ENCODE data around the gene PSMC3.

Gene PSMC3

GRCh38 chr11:47394050-47394321 lies 32.3 kb downstream of the PSMC3 start:
- DNase-seq (ENCODE audit: low read depth), result no peak

DNA sequence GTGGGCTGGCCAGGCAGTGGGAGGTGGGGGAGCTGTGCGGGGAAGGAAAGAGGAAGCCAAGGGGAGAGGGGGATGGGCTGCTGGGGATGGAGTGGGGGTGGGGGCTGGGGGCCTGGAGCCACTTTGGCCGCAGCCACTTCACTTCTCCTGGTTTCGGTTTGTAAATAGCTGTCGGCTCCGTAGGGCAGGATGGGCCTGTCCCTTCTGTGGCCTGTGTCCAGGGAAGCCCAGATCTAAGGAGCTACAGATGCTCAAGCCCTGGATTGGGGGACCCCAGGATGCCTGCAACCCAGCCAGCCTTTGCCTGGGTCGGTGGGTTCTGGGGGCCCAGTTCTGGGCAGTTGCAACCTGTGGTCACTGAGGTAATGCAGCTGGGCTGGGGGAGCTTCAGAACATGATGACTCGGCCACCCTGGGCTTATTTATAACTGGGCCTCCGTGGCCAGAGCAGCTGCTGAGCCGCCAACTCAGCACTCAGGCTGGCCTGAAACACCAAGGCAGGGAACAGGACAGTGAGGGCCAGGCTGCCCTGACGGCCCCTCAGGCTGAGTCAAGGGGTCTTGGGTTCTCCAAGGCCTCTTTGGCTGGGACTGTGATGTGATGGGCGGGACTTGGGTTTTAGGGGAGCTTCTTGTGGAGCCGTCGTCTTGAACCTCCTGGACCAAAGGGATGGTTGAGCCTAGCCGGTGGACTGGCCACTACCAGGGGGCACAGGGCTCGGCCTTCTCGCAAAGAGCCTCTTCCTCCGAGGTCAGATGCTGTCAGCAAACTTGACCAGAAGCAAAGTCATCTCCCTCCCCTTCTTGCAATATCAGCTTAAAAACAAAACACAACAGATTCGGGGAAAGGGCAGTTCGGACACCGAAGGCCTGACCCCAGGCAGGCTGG lies 32.8 kb downstream of the PSMC3 start:
- DNase-seq (ENCODE audit: low read depth), result no peak

DNA sequence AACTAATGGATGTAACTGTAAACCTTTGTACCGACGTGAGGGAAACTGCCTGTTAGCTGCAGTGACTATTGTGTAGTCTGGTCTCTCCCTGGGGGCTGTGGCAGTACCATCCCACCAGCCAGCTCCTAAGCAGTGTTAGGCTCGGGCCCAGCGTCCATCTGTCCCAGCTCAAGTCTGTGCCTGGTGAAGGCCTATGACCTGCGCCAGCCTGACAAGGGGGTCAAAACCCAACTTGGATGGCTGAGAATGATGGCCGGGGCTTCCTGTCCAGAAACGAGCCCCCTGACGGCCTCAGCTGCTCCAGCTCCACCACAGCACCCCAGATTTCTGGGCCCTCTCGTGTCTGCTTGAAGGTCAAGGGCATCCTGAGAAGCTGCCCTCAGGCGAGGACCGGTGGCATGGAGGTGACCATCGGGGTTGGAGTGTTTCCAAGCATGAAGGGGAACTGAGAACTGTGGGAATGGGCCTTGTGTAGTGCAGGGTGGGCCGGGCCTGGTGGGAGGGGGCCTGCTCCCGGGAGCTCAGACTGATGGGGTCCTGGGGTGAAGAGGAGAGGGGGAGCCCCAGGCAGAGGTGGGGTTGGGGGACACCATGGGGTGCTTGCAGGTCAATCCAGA lies 33.6 kb downstream of the PSMC3 start:
- DNase-seq (ENCODE audit: low read depth), result no peak

GRCh38 chr11:47391711-47392432 lies 34.4 kb downstream of the PSMC3 start:
- no peak for DNase-seq (ENCODE audit: low read depth)

GRCh38 chr11:47391077-47391583 lies 35.1 kb downstream of the PSMC3 start:
- DNase-seq (ENCODE audit: low read depth), result no peak

DNA sequence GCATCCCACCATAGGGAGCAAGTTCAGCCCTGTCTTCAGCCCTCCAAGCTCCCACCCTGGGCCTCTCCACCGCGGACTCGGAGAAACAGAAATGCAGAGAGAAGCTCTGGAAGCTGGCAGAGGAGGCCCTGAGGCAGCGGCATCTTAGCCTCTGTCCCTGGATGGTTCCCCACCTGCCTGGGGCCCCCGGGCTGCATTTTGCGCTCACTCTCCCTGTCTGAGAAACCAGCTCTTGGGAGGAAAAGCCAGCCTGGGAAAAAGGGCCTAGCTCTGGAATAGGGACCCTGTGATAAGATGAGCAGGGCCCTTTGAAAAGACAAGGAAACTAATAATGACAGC lies 35.8 kb downstream of the PSMC3 start:
- no peak for DNase-seq (ENCODE audit: low read depth)

- DNase-seq (ENCODE audit: low read depth), result no peak
Measured at GRCh38 chr11:47389577-47390421, 36.4 kb downstream of the PSMC3 start.

- DNase-seq (ENCODE audit: low read depth), result no peak
Measured at GRCh38 chr11:47388697-47389576, 37.3 kb downstream of the PSMC3 start.

- no peak for DNase-seq (ENCODE audit: low read depth)
Measured at GRCh38 chr11:47387944-47388696, 38.1 kb downstream of the PSMC3 start.

DNA sequence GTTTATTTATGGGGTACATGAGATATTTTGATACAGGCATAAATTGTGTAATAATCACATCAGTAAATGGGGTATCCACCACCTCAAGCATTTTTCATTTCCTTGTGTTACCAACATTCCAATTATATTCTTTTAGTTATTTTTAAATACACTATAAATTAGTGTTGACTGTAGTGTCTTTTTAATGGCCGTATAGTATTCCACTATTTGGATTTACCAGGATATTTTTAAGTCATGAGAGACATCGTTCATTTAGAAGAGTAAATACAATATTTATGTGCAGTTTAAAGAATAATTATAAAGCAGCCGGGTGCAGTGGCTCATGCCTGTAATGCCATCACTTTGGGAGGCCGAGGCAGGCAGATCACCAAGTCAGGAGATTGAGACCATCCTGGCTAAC lies 41.7 kb downstream of the PSMC3 start:
- DNase-seq (ENCODE audit: low read depth), result no peak

DNA sequence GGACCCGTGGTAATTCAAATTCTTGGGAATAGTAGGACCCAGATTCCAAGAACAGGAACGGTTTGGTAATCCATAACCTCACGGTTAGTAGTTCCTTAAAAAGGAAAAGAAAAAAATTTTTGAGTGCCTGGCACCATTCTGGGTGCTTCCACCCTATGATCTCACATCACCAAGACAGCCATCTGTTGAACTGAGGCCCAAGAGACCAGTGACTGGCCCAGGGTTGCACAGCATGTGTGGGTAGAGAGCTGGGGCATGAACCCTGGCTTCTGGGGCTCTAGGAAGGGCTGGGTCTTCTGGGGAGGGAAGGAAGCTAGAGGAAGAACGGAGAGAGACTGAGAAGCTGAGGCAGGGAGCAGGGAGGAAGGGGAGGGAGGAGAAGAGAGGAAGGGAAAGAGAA lies 43.2 kb downstream of the PSMC3 start:
- no peak for DNase-seq (ENCODE audit: low read depth)

GRCh38 chr11:47380078-47380477 lies 46.2 kb downstream of the PSMC3 start:
- no peak for DNase-seq (ENCODE audit: low read depth)

DNA sequence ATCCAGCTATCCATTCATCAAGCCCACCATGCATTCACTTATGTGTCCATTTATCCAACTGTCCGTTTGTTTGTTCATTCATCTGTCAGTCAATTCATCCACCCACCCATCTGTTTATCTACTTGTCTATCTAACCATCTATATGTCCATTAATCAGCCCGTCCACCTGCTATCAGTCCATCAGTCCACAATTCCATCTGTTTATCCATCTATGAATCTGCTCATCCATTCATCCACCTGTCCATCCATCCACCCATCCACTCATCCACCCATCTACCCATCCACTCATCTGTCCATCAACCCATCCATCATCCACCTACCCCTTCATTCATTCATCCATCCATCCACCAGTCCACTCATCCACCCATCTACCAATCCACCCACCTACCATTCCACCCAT lies 46.9 kb downstream of the PSMC3 start:
- no peak for DNase-seq (ENCODE audit: low read depth)

GRCh38 chr11:47378836-47379170 lies 47.4 kb downstream of the PSMC3 start:
- DNase-seq (ENCODE audit: low read depth), result no peak

GRCh38 chr11:47378010-47378835 lies 48.0 kb downstream of the PSMC3 start, which contains the start of gene SPI1:
TSS of gene SPI1 (minus strand) at chr11:47378547. CDS start at chr11:47378353, 194 bp downstream.
- no peak for DNase-seq (ENCODE audit: low read depth)

DNA sequence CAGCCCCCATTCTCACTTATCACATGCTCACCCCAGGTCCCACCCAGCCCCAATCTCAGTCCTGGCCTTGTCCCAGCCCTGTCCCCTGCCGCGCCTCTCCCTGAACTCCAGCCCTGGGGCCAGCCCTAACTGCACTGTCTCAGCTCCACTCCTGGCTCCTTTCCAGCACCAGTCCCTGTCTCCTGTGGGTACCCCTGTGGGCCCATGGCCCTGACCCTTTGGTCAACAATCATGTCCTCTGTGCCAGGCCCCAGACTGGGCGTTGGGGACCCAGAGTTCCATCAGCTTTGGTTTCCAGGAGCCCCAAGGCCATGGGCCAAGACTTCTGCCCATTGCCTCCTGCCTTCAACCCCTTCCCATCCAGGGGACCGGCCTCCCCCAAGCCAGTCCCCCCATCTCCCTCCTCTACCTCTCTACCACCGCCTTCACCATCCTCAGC lies 48.6 kb downstream of the PSMC3 start:
- DNase-seq (ENCODE audit: low read depth), result no peak

DNA sequence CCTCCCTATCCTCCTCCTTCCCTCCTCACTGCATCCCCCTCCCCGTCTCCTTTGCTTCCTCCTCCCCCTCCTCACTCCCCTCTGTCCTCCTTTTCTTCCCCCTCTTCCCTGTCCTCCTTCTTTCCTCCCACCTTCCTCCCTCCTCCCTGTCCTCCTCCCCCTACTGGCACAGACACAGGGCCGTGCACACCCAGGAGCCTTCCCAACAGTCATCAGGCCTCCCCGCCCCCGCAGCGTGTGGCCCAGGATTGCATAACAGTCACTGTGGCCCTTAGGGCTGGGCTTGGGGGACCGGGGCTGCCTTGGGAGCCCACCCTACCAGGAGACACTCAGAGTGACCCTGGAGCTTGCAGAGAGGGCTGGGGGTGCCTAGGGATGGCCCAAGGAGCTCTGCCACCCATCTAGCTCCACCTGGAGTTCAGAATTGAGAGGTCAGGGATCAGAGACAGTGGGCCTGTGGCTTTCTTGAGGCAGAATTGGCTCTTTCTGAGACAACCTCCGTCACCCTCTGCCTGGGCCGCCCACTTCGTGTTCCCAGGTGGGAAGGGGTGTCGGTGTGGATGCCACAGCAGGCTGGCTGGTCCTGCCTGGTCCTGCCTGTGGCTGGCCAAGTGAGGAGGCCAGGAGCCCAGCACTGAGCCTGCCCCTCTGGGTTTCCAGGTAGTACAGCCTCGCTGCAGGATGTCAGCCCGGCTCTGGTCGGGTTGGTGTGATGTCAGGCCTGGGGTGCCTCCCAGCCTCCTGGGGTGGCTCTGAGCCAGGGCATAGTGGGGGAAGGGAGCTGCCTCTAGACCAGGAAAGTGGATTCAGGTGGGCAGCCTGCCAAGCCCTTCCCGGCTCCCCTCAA lies 49.5 kb downstream of the PSMC3 start:
- DNase-seq (ENCODE audit: low read depth), result no peak

DNA sequence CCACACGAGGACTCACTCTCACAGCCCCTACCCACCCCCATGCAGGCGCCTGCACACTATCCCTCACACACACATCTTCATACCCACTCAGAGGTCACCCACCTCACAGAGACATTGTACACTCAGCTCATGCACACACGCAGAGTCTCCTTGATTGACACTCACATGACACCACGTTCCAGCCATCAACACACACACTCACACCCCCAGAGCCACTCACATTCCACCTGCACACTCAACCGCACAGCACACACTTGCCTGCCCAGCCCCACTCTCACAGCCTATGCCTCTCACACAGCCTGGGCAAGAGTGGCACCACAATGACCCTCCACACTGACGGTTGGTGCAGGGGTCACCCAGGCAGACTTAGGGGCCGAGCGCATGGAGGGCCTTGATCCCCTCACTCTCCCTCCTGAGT lies 50.1 kb downstream of the PSMC3 start:
- no peak for DNase-seq (ENCODE audit: low read depth)
